Subcutaneous adipose tissue (tissue), 4 donors: ENCODE data around the gene NUDC. TPM values are rescaled to one million over a fixed set of nuclear protein-coding genes. Genes with fewer than 3 reads are reported as not detected.

Experiments used
- CTCF ChIP-seq: fragments of 450-650 bp; IDR thresholded peaks from one replicate; pipeline ENCODE4 v1.5.1; 2016; ENCODE audit warnings: low read depth, mild to moderate bottlenecking, control low read depth, antibody characterized with exemption, moderate library complexity
- total RNA-seq, 4 donors: library from RNA; depleted of rRNA; stranded (reverse); fragments of >200 nt; gene quantifications; one replicate each; pipeline ENCODE4 v1.1.0, GENCODE V29; 2016

NUDC gene
- total RNA-seq, 4 donors from 2014 or later, result 29.7 to 51.4 (median 37.1) TPM

DNA sequence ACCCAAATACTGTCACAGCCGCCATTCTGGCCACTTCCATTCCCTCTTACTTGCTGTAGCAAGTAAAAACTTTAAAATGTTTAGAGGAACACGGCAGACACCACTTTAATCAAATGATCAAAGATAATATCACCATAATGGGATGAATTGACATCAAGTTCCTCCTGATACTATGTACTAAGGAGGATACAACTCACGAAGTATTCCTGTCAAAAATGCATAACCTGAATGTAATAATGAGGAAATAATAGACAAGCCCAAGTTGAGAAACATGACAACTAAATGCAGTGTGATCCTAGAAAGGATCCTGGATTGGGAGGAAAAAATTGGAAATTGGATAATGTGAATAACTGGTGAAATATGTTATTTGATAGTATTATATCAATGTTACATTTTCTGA, 34.8 kb downstream of the NUDC start:
- no peak for TF ChIP-seq CTCF

GRCh38 chr1:26957306-26957705, 35.8 kb downstream of the NUDC start:
- TF ChIP-seq CTCF, result no peak

DNA sequence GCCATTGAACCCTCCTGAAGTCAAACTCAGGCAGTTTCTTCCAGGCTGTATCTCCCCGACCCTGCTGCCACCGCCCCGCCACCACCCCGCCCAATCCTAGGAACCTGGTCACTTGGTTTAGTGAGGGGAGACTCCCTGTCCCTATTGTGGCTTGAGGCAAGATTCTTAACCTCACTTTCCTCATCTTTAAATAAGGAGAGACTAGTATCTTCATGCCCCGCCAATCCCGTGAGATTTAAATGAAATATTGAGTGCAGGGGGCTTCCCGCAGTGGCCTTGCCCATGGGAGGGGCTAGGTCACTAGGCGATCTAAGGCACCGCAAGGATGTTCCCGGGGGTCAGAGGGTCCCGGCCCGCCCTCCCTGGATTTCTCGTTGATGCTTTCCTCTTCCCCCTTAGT, 37.7 kb downstream of the NUDC start:
- no peak for TF ChIP-seq CTCF

DNA sequence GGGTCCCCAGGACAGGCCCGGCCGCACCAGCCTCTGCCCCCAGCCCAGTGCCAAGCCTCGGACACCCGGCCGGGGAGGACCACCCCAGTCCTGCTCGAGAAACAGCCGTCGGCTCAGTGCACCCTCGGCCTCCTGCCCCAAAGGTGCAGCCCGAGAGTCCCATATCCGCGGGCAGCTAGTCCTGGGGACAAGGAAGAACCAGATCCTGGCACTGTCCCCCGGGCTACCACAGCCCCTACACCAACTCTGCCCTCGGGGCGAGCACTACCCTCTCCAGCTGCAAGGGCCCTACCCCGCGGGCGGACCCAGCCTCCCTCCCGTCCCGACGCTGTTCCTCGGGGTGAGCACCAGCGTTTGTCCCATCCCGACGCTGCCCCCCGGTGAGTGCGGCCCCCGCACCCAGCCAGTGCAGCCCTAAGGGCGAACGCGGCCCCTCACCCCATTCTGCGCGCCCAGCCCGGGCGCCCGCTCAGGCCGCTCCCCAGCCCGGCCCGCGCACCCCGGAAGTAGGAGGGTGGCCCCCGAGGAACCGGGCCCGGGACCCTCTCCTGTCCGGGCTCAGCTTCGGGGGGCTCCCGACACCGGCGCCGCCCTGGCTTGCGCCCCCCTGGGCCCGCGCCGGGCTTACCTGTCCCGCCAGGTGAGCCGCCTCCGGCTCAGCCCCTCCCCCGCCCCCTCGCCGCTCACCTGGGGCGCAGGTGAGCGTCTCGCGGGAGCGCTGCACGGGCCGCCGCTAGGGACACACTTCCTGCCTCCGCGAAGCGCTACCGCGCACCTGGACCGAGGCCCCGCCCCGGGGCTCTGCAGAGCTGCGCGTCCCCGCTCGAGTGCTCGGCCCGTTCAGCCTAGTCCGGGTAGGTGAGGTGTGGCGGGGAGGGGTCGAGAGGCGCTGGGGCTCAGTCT, 38.4 kb downstream of the NUDC start, which contains the start of gene KDF1:
Gene KDF1, minus strand, starts transcription at position 747 of the 903 bp plus-strand sequence. CDS start 8,088 bp downstream, outside the sequence.
- TF ChIP-seq CTCF, result no peak

DNA sequence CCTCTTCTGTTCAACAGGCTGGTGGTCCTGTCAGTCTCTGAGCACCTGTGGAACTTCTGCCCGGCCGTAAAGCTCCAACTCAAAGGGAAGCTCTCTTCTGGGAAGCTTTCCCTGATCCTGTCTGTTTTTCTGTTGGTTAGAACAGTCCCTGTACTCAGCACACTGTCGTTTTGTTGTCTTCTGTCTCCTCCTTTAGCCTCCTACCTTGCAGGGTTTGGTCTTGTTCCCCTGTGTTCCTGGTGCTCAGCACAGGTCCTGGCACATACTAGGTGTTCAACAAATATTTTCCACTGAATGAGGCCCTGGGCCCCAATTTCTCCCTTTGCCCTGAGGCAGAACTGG, 39.1 kb downstream of the NUDC start:
- no peak for TF ChIP-seq CTCF

GRCh38 chr1:26961826-26962225, 40.3 kb downstream of the NUDC start:
- no peak for TF ChIP-seq CTCF

- TF ChIP-seq CTCF, result no peak
Measured at GRCh38 chr1:26965213-26965612, 43.7 kb downstream of the NUDC start.
